Peyer's patch (tissue), 4 donors: ENCODE data around the gene DIP2B. TPM values are rescaled to one million over a fixed set of nuclear protein-coding genes. Genes with fewer than 3 reads are reported as not detected.
A peak's percentile ranks its signal among the peaks of the same experiment; 100 is the strongest.

Experiments
- DNase-seq, 3 donors: peaks; one replicate each; pipeline ENCODE4 v3.0.0-alpha.2; 2017 to 2019
- H3K27ac ChIP-seq, 4 donors: fragments of 200-600 bp; sonication (generic); one replicate each; pipeline ENCODE4 v1.5.1; 2016 to 2019
- H3K27me3 ChIP-seq, 2 donors: fragments of 200-600 bp; sonication (generic); one replicate each; pipeline ENCODE4 v1.5.1; 2019
- H3K36me3 ChIP-seq, 3 donors: fragments of 200-600 bp; sonication (generic); one replicate each; pipeline ENCODE4 v1.5.1; 2016 to 2019
- H3K4me1 ChIP-seq, 4 donors: fragments of 200-600 bp; sonication (generic); one replicate each; pipeline ENCODE4 v1.5.1; 2016 to 2019
- H3K4me3 ChIP-seq, 4 donors: fragments of 200-600 bp; sonication (generic); 1 replicate in 3 of 4; 2 replicates in 1 of 4; pipeline ENCODE4 v1.5.1; 2016 to 2019; ENCODE audit warnings: mild to moderate bottlenecking in 1 of 4
- H3K9me3 ChIP-seq, 4 donors: fragments of 200-600 bp; sonication (generic); one replicate each; pipeline ENCODE4 v1.5.1; 2016 to 2019; ENCODE audit warnings: mild to moderate bottlenecking in 1 of 4
- CTCF ChIP-seq, 6 experiments: fragments of 450-650 bp in 4 of 6; fragments of 200-600 bp in 2 of 6; sonication (generic) in 1 of 6; IDR thresholded peaks; one replicate each; pipeline ENCODE4 v1.5.1; 2017 to 2019; ENCODE audit warnings: antibody characterized with exemption in 6 of 6, mild to moderate bottlenecking in 3 of 6, moderate library complexity in 1 of 6
- POLR2A ChIP-seq, 2 donors: fragments of 450-650 bp; IDR thresholded peaks; one replicate each; pipeline ENCODE4 v1.5.1; 2017; ENCODE audit warnings: antibody characterized with exemption in 2 of 2, mild to moderate bottlenecking in 2 of 2, moderate library complexity in 2 of 2
- total RNA-seq, 4 donors: library from RNA; depleted of rRNA; stranded (reverse); fragments of >200 nt; gene quantifications; one replicate each; pipeline ENCODE4 v1.1.0, GENCODE V29; 2016

Gene DIP2B
- total RNA-seq, 4 donors from 2014 or later = 28.0 to 73.4 (median 42.5) TPM

GRCh38 chr12:50615907-50616296 is 111.1 kb downstream of the DIP2B start:
- Histone ChIP-seq H3K4me3 (no peak overlapping the region), H3K27me3 (no peaks in the 10 kb centered on the region), H3K4me1 (peaks cover 0 to 24% (median 4%) of the 10 kb centered on the region in 4 donors), H3K9me3 (no peaks in the 10 kb centered on the region), H3K36me3 (no peaks in the 10 kb centered on the region), H3K27ac (no peak overlapping the region)
- TF ChIP-seq CTCF (IDR thresholded peaks at IDR 0.05) (no peak), POLR2A (IDR thresholded peaks at IDR 0.05) (no peak)
- DNase-seq = no peak

- no peak for DNase-seq
- H3K36me3 ChIP-seq = no peaks in the 10 kb centered on the region
- TF ChIP-seq CTCF (IDR thresholded peaks at IDR 0.05) = no peak
- no peak for TF ChIP-seq POLR2A (IDR thresholded peaks at IDR 0.05)
- no peaks in the 10 kb centered on the region for H3K27me3 ChIP-seq
- no peak overlapping the region for H3K4me3 ChIP-seq
- no peaks in the 10 kb centered on the region for H3K9me3 ChIP-seq
- H3K4me1 ChIP-seq = peaks cover 0 to 42% (median 4%) of the 10 kb centered on the region in 4 donors
- H3K27ac ChIP-seq = no peak overlapping the region
Observed at GRCh38 chr12:50617657-50618056, 112.9 kb downstream of the DIP2B start.

- Histone ChIP-seq H3K27me3 (no peaks in the 10 kb centered on the region), H3K9me3 (no peaks in the 10 kb centered on the region), H3K36me3 (no peaks in the 10 kb centered on the region), H3K27ac (peak overlapping the region in 2 of 4 donors; percentile 51 to 60), H3K4me3 (no peak overlapping the region), H3K4me1 (peaks cover 0 to 45% (median 4%) of the 10 kb centered on the region in 4 donors)
- peak in 1 of 6 experiments; percentile 3 for TF ChIP-seq CTCF (IDR thresholded peaks at IDR 0.05)
- no peak for TF ChIP-seq POLR2A (IDR thresholded peaks at IDR 0.05)
- DNase-seq = peak in 1 of 3 donors; percentile 62
Observed at GRCh38 chr12:50618864-50619609, 114.3 kb downstream of the DIP2B start.

GRCh38 chr12:50619610-50619958 is 114.8 kb downstream of the DIP2B start:
- no peak for DNase-seq
- TF ChIP-seq POLR2A (IDR thresholded peaks at IDR 0.05) = no peak
- TF ChIP-seq CTCF (IDR thresholded peaks at IDR 0.05) = peak in 2 of 6 experiments; percentile 21 to 30

GRCh38 chr12:50620109-50620977 is 115.6 kb downstream of the DIP2B start:
- no peaks in the 10 kb centered on the region for H3K27me3 ChIP-seq
- no peak for TF ChIP-seq POLR2A (IDR thresholded peaks at IDR 0.05)
- no peak for TF ChIP-seq CTCF (IDR thresholded peaks at IDR 0.05)
- DNase-seq = no peak
- no peak overlapping the region for H3K4me3 ChIP-seq
- no peaks in the 10 kb centered on the region for H3K9me3 ChIP-seq
- H3K4me1 ChIP-seq = peaks cover 3 to 53% (median 11%) of the 10 kb centered on the region in 4 donors
- no peaks in the 10 kb centered on the region for H3K36me3 ChIP-seq
- peak overlapping the region in 2 of 4 donors; percentile 51 to 60 for H3K27ac ChIP-seq

More at GRCh38 chr12:50619610-50619958, 114.8 kb downstream of the DIP2B start:
- Histone ChIP-seq H3K9me3 (no peaks in the 10 kb centered on the region), H3K4me3 (no peak overlapping the region), H3K27me3 (no peaks in the 10 kb centered on the region), H3K4me1 (peaks cover under 1 to 45% (median 4%) of the 10 kb centered on the region in 4 donors), H3K27ac (peak overlapping the region in 2 of 4 donors; percentile 51 to 60), H3K36me3 (no peaks in the 10 kb centered on the region)
